Skeletal muscle cell (primary cell): ENCODE measurements around the gene NNMT.

Source experiments
- DNase-seq: peaks from one replicate; pipeline ENCODE4 v3.0.0-alpha.2; 2010; ENCODE audit warnings: low read depth
- H3K4me3 ChIP-seq: 2 replicates; pipeline ENCODE4 v1.5.1; 2011; ENCODE audit warnings: low read depth, mild to moderate bottlenecking, control low read depth, low read length, moderate library complexity

The NNMT gene

DNA sequence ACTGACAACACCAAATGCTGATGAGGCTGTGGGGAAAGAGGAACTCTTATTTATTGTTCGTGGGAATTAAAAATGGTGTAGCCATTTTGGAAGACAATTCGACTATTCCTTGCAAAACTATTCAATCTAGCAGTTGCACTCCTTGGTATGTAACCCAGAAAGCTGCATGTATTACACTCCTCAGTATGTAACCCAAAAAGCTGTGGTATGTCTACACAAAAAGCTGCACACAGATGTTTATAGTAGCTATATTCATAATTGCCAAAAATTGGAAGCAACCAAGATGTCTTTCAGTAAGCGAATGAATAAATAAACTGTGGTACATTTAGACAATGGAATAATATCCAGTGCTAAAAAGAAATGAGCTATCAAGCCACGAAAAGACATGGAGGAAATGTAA is 4.9 kb downstream of the NNMT start:
- DNase-seq = no peak
- peak overlapping the region; percentile 59 for H3K4me3 ChIP-seq

DNA sequence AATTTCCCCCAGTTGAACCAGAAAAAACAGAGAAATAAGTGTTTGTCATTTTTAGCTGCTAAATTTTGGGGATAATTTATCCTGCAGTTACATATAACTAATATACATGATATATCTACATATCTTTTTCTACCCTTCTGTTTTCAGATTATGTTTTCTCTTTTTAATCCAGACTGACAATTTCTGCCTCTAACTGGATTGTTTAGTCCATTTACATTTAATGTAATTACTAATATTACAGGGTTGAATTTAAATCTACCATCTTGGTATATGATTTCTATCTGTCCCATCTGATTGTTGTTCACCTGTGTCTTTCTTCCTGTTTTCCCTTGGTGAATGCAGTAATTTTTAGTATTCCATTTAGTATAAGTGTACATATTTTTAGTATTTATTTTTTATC is 5.7 kb downstream of the NNMT start:
- DNase-seq = no peak
- no peak overlapping the region for H3K4me3 ChIP-seq

GRCh38 chr11:114302663-114303062 is 6.5 kb downstream of the NNMT start:
- H3K4me3 ChIP-seq = no peak overlapping the region
- DNase-seq = no peak

- H3K4me3 ChIP-seq = no peak overlapping the region
These were observed 7.9 kb downstream of the NNMT start for GRCh38 chr11:114304065-114304464.

DNA sequence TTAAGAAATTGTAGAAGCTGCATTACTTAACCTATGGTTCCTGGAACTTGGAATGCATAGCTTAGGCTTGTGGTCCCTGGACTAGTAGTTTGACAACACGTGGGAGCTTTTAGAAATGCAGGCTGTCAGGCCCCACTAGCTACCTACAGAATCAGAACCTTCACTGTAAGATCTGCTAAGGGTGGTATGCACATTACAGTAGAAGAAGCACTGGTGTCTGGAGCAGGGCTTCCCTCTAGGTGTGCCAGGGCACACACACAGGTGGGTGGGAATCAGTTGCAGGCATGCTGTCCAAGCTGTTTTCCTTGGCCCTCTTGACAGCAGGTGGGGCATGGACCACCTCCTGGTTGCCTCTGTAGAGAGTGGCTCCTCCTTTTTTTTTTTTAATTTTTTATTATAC is 8.8 kb downstream of the NNMT start:
- H3K4me3 ChIP-seq = no peak overlapping the region
- DNase-seq = no peak

More at GRCh38 chr11:114304065-114304464, 7.9 kb downstream of the NNMT start:
- no peak for DNase-seq

DNA sequence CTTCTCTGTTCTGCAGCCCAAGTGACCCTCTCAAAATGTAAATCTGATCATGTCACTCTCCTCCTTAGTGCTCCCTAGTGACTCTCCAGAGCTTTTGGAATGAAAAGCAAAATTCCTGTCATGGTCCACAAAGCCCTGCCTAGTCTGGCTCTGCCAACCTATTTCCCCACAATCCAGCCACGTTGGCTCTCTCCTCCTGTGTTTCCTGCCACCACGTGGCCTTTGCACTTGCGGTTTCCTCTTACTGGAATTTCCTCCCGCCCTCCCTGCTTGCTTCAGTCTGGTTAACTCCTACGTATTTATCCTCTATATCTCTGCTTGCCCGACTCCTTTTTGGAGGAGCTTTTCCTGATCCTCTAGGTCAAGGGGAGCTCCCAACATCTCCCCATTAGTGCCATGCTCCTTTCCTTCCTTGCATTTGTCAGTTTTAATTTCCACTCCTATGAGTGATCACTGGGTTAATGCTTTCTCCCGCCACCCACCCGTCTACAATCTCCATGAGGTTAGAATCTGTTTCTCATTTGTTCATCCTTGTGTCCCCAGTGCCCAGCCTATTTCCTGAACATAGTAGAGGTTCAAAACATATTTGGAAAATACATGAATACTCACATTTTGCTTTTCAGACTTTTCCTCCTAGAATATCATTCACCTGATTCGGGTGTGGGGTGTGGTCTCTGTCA is 11.5 kb downstream of the NNMT start:
- DNase-seq = peak; percentile 63
- H3K4me3 ChIP-seq = peak overlapping the region; percentile 5

GRCh38 chr11:114308689-114309089 is 12.5 kb downstream of the NNMT start:
- H3K4me3 ChIP-seq = no peak overlapping the region
- DNase-seq = peak; percentile 28

DNA sequence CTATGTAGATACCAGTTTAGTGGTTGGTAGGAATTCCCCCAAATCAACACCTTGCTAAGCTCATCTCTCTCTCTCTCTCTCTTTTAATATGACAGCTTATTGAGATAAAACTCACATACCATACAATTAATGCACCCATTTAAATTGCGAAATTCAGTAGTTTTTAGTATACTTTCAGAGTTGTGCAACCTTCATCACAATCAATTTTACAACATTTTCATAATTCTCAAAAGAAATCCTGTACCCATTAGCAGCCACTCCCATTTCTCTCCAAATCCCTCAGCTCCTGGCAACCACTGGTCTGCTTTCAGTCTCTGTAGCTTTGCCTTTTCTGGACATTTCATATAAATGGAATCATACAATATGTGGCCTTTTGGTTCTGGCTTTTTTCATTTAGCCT is 13.3 kb downstream of the NNMT start:
- no peak for DNase-seq
- H3K4me3 ChIP-seq = no peak overlapping the region

GRCh38 chr11:114310095-114310494 is 13.9 kb downstream of the NNMT start:
- H3K4me3 ChIP-seq = no peak overlapping the region
- no peak for DNase-seq

GRCh38 chr11:114311946-114312345 is 15.7 kb downstream of the NNMT start:
- no peak overlapping the region for H3K4me3 ChIP-seq
- DNase-seq = no peak

- DNase-seq = no peak
- H3K4me3 ChIP-seq = no peak overlapping the region
These were observed 17.9 kb downstream of the NNMT start for GRCh38 chr11:114314096-114314495.

DNA sequence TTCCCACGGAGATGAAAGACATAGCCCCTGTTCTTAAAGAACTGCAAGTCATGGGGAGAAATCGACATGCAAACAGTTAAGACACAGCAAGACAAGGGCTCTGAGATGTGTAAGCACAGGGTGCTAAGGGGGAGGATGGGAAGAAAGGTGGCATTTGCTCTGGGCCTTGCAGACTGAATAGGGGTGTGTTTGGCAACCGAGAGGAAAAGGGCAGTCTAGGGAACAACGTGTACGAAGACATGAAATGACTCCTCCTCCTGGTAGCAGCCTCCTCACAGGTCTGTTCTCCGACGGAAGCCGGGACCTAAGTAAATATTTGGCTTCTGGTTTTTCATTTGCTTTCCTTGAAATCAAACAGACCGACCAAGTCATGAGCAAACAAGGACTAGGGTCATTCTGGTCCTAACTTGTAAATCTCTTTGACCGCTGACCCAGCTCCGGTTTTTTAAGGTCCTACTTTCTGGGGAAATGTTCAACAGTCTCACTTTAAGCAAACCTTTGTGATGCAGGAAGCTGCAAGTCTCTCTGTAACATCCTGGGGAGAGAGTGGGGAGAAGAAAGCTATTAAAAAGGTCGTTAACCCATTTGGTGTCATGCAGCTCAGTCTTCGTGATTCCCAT is 19.7 kb downstream of the NNMT start:
- DNase-seq = no peak
- H3K4me3 ChIP-seq = no peak overlapping the region

DNA sequence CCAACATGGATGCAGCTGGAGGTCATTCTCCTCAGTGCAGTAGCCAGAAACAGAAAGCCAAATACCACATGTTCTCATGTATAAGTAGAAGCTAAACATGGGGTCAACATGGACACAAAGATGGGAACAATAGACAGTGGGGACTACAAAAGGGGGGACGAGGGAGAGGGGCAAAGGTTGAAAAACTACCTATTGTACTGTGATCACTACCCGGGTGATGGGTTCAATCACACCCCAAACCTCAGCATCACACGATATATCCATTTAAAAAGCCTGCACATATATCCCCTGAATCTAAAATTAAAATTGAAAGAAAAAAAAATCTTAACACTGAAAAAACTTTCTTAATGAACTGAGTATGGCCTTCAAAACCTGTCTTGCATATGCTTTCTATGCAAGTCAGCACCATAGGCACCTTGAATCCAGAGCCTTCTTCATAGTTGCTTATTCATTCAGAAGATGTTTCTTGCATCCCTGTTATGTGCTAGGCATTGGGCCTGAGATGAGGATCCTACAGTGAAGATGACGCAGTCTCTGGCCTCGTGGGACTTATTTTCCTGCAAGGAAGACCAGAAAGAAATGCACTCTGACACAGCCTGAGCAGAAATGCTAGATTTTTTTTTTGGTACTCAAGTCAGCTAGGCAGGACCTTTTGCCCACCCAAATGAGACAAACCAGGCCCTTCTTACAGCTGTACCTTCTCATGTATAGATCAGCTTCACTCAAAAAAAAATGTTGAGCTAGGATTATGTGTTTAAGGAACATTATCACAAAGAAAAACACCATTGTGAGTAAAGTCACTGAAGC is 21.0 kb downstream of the NNMT start:
- peak; percentile 81 for DNase-seq
- no peak overlapping the region for H3K4me3 ChIP-seq

DNA sequence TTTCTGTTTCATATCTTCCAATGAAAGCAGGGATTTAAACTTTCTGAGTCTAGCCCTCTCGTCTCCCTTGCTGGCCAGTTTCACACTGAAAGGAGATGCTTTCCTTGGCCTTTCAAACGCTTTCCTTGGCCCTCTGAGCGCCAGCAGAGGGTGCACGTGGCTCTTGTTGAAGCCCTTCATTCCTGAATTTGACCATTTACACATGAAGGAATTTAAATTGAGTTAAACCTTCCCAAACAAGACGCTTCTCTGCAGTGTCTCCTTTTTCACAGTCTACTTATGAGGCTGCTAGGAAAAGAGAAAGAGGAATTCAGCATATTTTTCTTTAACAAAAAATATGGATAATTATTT is 21.6 kb downstream of the NNMT start:
- DNase-seq = no peak
- no peak overlapping the region for H3K4me3 ChIP-seq

- DNase-seq = no peak
- no peak overlapping the region for H3K4me3 ChIP-seq
These were observed 22.2 kb downstream of the NNMT start for GRCh38 chr11:114318361-114318760.

- H3K4me3 ChIP-seq = no peak overlapping the region
- no peak for DNase-seq
These were observed 23.6 kb downstream of the NNMT start for GRCh38 chr11:114319716-114320328.

- DNase-seq = peak; percentile 83
- H3K4me3 ChIP-seq = no peak overlapping the region
These were observed 25.5 kb downstream of the NNMT start for GRCh38 chr11:114321621-114322257.

GRCh38 chr11:114322934-114323333 is 26.7 kb downstream of the NNMT start:
- H3K4me3 ChIP-seq = no peak overlapping the region
- no peak for DNase-seq

GRCh38 chr11:114326151-114326550 is 30.0 kb downstream of the NNMT start:
- no peak overlapping the region for H3K4me3 ChIP-seq
- DNase-seq = no peak

DNA sequence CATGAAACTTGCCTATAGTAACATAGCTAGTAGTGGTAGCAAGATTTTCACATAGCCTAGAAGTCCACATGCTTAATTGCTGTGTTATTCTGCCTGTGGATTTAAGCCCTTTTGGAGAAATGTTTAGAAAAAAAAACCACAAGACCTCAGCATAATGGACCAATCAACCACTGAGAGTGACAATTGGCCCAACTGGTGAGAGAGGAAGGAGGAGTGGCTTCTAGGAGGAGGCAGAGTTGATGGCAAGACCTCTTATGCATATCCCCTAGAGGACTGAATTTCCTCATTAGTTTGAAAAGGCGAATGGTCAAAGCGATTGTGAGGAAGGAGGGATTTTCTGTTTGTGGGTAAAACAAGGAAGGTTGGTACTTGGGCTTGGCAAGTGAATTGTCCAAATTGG is 30.6 kb downstream of the NNMT start:
- no peak overlapping the region for H3K4me3 ChIP-seq
- DNase-seq = no peak
